ENCODE data around the gene NCF1.
"Not testable (repeated sequence)": the region's sequence is repeated elsewhere in the genome, so short reads cannot be mapped to it uniquely, and the experiment has no call there.

Gene NCF1

DNA sequence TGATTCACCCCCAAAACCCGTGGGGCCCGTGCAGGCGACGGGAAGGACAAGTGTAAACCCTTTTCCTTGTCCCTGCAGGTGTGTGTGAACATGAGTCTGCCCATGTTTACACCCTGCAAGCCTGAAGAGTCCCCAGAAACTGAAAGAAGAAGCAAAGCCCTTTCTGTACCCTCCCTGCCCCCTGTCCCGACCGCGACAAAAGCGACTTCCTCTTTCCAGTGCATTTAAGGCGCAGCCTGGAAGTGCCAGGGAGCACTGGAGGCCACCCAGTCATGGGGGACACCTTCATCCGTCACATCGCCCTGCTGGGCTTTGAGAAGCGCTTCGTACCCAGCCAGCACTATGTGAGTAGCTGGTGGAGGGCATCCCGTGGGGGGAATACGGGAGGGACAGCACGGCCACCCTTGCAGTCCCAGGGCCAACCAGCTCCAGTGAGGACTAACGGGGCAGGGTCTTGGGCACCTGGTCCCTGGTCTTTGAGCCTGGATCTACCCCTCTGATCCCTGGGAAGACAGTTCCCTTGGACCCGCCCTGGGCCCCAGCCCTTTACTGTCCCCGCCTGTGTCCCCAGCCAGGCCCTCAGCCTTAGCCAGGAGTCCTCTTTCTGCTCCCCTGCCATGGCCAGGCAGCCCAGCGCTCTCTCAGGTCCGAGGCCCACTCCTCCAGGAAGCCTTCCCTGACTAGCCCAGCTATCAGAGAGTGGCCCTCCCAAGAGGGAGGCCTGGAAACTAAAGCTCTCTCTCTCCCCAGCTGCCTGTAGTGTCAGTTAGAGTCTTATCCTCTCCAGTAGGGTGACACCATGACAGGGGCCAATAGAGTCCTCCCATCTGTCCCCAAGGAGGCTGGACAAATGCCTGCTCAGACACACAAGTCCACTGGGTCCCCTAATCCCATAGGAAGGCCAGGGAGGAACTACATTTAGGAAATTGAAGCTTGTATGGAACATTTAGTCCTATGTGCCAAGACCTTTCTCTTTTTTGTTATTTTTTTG, at the start of gene NCF1:
NCF1 (plus strand) TSS at position 252 of the 991 bp plus-strand sequence; CDS start at position 273, 21 bp downstream.
- DNase-seq = not testable (repeated sequence)

DNA sequence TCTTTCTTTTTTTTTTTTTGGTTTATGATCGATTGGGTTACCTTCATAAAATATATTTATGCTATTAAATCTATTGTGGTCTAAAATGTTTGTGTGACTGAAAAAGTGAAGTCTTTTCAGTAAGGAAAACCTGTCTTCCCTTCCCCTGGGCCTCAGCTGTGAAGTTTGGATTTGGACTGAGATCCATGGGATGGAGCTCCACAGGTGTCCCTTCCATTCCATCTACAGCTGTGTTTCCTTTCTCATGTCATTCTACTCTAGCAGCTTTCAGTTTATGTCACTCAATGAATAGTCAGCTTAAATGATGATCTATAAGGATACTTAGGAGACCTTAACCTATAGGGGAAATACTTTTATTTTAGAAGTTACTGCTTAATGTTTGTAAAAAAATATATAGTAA, 48.0 kb upstream of the NCF1 start:
- no peak for DNase-seq

DNA sequence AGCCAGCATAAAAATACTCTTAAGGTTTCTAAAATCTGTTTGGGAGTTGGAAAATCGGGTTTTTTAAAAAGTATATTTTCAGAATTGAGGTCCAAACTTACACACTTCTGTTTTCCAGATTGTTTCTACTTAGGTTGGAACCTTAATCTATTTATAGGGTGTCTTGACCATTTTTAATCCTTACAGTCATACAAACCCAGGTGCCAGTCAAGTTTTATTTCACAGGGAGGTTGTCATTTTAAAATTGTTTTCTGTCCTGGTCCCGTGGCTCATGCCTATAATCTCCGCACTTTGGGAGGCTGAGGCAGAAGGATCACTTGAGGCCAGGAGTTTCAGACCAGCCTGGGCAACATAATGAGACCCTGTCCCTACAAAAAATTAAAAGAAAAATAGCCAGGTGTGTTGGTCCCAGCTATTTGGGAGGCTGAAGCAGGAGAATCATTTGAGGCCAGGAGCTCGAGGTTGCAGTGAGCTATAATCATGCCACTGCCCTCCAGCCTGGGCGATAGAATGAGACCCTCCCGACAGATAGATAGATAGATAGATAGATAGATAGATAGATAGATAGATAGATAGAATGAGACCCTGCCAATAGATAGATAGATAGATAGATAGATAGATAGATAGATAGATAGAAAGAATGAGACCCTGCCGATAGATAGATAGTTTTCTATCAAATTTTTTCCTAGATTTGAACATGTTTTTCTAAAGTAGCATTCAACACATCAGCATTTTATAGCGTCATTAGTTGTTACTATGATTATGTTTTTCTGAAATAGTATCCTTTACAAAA, 47.3 kb upstream of the NCF1 start:
- DNase-seq = no peak

GRCh38 chr7:74728686-74729085, 45.1 kb upstream of the NCF1 start:
- not testable (repeated sequence) for DNase-seq

GRCh38 chr7:74730186-74730585, 43.6 kb upstream of the NCF1 start:
- DNase-seq = not testable (repeated sequence)

DNA sequence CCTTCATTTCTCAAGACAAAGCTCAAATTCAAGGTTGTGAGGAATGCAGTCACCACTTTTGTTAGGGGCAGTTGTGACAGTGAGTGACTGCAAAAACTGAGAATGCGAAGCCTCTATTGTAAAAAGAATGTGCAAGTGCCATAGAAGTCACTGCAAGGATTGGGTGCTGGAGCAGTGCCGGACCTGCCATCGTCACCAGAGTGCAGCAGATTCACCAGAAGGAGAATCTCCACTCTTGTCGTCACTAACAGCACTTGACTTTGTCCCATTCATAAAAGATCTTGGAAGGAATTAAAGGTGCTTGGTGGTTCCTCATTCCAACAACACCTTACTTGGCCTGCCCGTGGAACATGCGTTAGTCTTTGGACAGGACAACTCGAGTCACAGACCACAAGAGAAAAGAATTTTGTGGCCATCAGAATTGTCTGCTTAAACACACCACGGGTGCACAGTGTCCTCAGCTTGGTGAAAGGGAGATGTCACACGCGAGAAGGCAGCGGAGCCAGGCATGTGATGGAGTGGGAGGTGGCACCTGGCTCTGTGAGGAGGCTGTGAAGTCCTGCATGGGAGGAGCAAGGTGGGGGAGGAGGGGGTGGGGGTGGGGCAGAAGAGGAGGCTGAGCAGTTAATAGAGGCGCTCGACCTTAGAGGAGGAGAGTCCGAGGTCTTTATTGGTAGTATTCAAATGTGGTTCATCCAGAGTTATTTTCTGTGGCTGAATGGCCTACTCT, 33.7 kb upstream of the NCF1 start:
- not testable (repeated sequence) for DNase-seq

DNA sequence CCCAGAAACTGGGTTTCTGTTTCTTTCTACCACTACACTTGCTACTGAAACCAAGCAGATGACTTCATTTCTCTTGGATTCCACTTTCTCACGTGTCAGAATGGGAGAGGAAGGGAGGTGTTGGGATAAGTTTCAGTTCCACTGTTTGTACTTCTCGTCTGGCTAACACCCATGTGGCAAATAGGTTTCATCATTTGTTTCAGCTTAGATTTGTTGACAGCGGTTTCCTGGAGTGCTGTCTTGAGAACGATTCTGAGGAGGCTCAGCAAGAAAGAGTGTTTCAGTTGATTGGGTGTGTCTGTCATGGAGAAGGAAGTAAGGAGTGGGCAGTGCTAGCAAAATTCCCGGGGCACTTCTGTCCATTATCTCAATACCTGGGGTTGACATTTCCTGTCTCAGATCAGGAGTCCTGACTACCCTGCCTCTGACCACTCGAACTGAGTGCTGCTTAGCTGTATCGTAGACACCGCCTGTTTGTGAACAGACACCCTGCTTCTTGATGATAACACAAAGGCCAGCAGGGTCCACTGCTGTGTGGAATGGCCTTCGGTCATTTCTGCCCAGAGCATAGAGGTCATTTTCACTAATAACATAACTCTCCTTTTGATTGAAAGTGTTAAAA, 29.8 kb upstream of the NCF1 start:
- DNase-seq = not testable (repeated sequence)

DNA sequence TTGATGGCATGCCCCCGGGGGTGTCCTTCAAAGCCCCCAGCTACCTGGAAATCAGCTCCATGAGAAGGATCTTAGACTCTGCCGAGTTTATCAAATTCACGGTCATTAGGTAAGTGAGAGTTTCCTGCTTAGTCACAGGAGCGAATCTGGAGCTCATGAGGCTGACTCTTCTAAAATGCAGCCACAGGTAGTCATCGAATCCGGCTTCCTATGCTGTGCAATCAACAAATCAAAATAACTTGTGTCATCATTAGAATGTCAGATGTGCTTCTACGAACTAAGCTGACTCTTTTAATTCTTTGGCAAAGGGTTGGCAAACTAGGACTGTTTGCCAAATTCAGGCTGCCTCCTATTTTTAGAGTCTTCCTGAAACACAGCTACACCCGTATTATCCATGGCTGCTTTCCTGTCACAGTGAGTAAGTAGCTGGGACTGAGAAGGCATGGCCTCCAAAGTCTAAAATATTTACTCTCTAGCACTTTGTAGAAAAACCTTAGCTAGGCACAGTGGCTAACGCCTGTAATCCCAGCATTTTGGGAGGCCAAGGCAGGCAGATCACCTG, 19.8 kb upstream of the NCF1 start:
- DNase-seq = not testable (repeated sequence)

- DNase-seq = not testable (repeated sequence)
Observed at GRCh38 chr7:74756673-74757072, 17.1 kb upstream of the NCF1 start.

- not testable (repeated sequence) for DNase-seq
Observed at GRCh38 chr7:74758268-74758667, 15.5 kb upstream of the NCF1 start.

DNA sequence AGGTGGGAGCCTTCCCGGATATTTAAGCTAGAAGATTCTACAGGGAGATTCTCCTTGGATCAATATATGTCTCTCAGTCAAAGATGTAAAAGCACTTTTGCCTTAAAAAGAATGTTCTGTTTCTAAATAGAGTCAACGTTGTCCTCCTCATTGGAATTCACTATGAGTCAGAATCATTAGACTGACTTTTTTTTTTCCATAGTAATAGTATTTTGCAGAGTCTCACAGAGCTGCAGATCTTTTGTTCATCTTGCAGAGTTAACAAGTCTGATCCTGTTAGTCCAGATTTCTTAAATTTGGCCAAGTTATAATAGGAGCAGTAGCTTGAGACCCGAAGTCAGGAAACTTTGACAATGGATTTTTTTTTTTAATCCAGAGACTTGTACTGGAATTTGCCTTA, 14.8 kb upstream of the NCF1 start:
- DNase-seq = not testable (repeated sequence)

GRCh38 chr7:74765205-74765918, 8.4 kb upstream of the NCF1 start:
- DNase-seq = not testable (repeated sequence)

DNA sequence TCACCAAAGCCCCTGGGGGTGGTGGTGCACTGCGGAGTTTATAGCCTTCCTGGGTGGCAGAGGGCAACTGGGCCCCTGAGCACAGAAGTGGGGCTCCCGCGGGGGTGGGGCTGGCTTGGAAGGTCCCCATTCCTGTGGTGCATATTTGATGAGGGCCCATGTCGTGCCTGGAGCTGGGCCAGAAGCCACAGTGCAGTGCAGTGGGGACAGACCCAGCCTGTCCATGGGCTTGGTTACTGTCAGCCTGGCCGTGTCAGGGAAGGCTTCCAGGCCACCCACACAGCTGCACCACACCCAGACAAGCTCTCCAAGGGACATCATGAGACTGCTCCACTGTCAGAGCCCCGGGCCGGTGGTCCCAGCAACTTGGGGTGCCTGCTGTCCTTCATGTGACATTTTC, 7.3 kb upstream of the NCF1 start:
- DNase-seq = not testable (repeated sequence)

GRCh38 chr7:74766991-74767390, 6.8 kb upstream of the NCF1 start:
- not testable (repeated sequence) for DNase-seq

DNA sequence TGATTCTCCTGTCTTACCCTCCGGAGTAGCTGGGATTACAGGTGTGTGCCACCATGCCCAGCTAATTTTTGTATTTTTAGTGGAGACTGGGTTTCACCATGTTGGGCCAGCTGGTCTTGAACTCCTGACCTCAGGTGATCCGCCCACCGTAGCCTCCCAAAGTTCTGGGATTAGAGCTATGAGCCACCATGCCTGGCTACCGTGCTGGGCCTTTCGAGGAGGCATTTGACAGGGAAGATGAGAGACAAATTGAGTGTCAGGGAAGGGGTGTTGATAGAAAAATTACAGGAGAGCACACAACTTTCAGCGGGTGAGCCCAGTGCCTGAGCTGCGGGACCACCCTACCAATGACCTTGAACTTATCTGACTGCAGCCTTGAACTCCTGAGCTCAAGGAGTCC, 3.7 kb upstream of the NCF1 start:
- not testable (repeated sequence) for DNase-seq

DNA sequence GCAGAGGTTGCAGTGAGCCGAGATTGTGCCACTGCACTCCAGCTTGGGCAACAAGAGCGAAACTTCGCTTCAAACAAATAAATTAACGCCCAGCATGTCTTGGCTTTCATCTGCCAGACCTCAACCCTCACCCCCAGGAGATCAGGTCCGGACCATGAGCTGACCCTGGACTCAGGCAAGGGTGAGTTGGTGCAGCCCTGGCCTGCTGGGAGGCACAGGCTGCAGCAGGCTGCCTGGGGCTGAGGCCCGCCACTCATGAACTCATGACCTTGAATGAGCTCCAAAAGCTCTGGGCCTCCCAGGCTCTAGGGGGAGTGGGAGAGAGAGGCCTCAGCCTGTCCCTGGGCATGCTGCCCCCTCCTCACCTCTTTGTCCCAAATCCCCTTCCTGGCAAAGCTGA, 1.7 kb upstream of the NCF1 start:
- DNase-seq = not testable (repeated sequence)

GRCh38 chr7:74775111-74775510, 1.3 kb downstream of the NCF1 start:
- DNase-seq = not testable (repeated sequence)

- DNase-seq = not testable (repeated sequence)
Observed at GRCh38 chr7:74779053-74779452, 5.2 kb downstream of the NCF1 start.

- not testable (repeated sequence) for DNase-seq
Observed at GRCh38 chr7:74781746-74782145, 7.9 kb downstream of the NCF1 start.

DNA sequence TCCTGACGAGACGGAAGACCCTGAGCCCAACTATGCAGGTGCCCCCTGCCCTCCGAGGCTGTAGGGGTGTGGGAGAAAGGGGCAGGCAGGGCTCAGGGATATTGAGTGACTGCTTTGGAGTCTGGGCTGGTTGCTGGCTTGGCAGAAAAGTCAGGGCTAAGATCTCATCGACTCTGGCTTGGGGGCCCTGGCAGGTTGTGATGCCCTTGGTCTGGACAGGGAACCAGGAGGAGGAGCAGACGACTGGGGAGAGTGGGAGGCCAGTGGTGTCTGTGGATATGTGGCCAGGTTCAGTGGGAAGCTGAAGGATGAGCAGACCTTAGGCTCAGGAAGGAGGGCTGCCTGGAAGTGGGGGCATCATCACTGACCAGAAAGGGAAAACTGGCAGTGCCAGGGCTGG, 9.8 kb downstream of the NCF1 start:
- DNase-seq = not testable (repeated sequence)

Data from NCI-H2029 treated with DMSO at 0.1 percent for 48 hours (cell line).